HG03342 (cell line): Measurements from ENCODE around the gene RPL11.
"Not testable (repeated sequence)": the region's sequence is repeated elsewhere in the genome, so short reads cannot be mapped to it uniquely, and the experiment has no call there.

Experiments
- ATAC-seq: cut with Tn5 transposase; IDR thresholded peaks from one replicate; pipeline ENCODE4 v1.9.1; 2021; ENCODE audit warnings: mild to moderate bottlenecking, moderate library complexity; ENCODE audit not compliant: unreplicated experiment

The RPL11 gene

GRCh38 chr1:23684415-23684814 is 7.2 kb upstream of the RPL11 start:
- ATAC-seq = no peak

GRCh38 chr1:23685197-23685596 is 6.4 kb upstream of the RPL11 start:
- ATAC-seq = not testable (repeated sequence)

GRCh38 chr1:23687680-23688079 is 3.9 kb upstream of the RPL11 start:
- ATAC-seq = not testable (repeated sequence)

DNA sequence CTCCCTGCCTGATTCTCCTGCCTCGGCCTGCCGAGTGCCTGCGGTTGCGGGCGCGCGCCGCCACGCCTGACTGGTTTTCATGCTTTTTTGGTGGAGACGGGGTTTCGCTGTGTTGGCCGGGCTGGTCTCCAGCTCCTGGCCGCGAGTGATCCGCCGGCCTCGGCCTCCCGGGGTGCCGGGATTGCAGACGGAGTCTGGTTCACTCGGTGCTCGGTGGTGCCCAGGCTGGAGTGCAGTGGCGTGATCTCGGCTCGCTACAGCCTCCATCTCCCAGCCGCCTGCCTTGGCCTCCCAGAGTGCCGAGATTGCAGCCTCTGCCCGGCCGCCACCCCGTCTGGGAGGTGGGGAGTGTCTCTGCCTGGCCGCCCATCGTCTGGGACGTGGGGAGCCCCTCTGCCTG is 3.3 kb upstream of the RPL11 start:
- not testable (repeated sequence) for ATAC-seq

- no peak for ATAC-seq
These were observed 784 bp downstream of the RPL11 start for GRCh38 chr1:23692308-23692871.

- no peak for ATAC-seq
These were observed 2.0 kb downstream of the RPL11 start for GRCh38 chr1:23693599-23693998.

GRCh38 chr1:23694371-23694770 is 2.8 kb downstream of the RPL11 start:
- ATAC-seq = no peak

GRCh38 chr1:23695667-23696066 is 4.1 kb downstream of the RPL11 start:
- no peak for ATAC-seq

- no peak for ATAC-seq
These were observed 4.9 kb downstream of the RPL11 start for GRCh38 chr1:23696335-23696989.

- ATAC-seq = no peak
These were observed 6.9 kb downstream of the RPL11 start for GRCh38 chr1:23698466-23698865.

DNA sequence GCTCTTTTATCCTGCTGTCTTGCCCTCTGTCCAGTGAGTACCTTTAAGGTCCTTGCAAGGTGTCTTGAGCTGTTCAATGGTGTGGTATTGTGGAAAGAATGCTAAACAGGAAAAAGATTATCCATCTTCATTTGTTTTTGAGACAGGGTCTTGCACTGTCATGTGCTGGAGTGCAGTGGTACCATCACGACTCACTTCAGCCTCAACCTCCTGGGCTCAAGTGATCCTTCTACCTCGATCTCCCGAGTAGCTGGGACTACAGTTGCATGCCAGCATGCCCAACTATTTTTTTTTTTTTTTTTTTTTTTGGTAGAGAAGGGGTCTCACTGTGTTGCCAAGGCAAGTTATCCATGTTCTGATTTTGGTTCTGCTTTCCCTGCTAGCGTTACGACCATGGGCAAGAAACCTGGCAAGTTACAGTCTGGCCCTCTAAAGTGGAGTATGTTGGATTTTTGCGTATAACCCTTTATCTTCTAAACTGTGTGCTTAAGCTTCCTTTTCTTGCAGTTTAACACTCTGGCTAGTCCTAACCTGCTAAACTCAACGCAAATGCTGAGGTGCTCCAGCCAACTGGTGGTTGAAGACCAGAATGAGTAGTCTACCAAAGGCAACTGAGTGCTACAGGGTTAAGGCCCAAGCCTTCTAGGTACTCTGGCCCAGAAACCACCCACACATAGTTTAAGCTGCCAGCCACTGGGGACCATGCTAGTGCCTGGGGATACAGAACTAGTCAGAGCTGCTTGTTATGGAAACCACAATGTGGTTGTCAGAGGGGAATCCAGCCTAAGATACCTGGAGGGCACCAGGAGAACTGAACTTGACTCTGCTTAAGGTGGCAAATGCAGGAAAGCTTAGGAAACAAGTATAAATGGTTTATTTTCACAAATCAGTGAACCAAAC is 7.9 kb downstream of the RPL11 start:
- ATAC-seq = no peak

DNA sequence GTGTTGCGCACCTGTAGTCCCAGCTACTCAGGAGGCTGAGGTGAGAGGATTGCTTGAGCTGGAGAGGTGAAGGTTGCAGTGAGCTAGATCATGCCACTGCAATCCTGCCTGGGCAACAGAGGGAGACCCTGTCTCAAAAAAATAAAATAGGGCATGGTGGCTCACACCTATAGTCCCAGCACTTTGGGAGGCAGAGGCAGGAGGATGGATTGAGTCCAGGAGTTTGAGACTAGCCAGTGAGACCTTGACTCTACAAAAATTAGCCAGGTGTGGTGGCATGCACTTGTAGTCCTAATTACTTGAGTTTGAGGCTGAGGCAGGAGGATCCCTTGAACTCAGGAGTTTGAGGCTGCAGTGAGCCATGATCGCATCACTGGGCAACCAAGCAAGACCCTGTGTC is 9.7 kb downstream of the RPL11 start:
- no peak for ATAC-seq

DNA sequence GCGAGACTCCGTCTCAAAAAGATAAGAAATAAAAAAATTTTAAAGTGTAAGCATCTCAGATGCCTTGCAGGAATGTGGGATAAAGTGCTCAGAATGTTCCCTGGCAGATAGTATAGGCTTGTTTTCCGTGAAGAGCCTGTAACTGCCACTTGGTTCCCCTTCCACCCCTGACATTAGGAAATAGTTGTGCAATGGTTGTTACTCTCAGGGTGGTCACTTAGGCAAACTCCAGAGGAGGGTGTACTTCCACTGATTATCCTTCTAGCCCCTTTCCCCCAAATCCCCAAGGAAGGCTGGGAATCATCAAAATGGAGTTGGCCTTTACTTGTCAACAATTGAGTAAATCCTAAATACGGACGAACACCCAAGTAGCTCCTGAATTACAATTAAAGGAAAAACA is 10.4 kb downstream of the RPL11 start:
- ATAC-seq = no peak

- ATAC-seq = no peak
These were observed 13.4 kb downstream of the RPL11 start for GRCh38 chr1:23704834-23705495.

DNA sequence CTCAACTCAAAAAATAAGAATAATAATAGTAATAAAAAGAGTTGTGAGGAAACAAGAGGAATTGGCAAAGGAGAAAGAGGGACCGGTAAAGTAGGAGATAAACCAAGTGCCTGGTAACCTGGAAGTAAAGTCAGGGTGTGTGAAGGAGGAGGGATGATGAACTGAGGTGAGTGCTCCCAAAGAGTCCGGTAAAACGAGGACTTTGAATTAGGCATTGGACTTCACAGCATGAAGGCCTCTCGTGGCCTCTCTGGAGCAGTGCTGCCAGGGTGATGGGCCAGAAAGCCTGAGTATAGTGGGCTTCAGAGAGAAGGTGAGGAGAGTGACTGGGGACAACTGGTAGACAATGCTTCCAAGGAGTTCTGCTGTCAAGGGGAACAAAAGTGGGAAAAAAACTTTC is 17.6 kb downstream of the RPL11 start:
- ATAC-seq = no peak

GRCh38 chr1:23718482-23718881 is 26.9 kb downstream of the RPL11 start:
- ATAC-seq = no peak

DNA sequence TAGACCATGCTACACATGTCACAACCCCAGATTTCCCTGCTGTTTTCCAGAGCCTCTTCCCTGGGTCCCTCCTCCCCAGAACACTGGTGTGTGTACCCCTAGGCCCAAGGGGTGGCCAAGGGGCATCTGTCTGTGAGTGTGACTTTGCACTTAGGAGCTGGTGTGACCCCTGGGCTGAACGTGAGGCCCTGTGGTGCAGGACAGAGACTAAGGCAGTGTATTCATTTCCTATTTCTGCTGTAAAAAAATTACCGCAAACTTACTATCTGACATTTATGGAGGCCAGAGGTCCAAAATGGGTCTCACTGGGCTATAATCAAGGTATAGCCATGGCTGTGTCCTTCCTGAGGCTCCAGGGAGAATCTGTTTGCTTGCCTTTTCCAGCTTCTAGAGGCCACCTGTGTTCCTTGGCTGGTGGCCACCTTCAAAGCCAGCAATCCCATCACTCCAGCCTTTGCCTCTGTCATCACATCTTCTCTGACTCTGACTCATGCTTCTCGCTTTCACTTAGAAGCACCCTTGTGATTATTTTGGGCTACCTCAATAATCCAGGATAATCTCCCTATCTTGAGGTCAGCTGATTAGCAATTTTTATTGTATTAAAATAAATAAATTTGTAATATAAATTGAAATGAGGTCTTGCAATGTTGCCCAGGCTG is 27.7 kb downstream of the RPL11 start:
- no peak for ATAC-seq

- peak; percentile 66 for ATAC-seq
These were observed 28.8 kb downstream of the RPL11 start for GRCh38 chr1:23720256-23720995.

GRCh38 chr1:23722652-23723051 is 31.0 kb downstream of the RPL11 start:
- no peak for ATAC-seq

GRCh38 chr1:23726686-23727085 is 35.1 kb downstream of the RPL11 start:
- no peak for ATAC-seq
